Parathyroid adenoma (tissue), 2 donors: ENCODE measurements around the gene S100A7A.

Source experiments
- H2AFZ ChIP-seq: fragments of 300-600 bp; sonication (generic); one replicate; pipeline ENCODE4 v1.7.0; 2017; ENCODE audit warnings: antibody characterized with exemption, mild to moderate bottlenecking
- H3K27ac ChIP-seq: fragments of 300-600 bp; sonication (generic); one replicate; pipeline ENCODE4 v1.7.0; 2017
- H3K27me3 ChIP-seq: fragments of 300-600 bp; sonication (generic); one replicate; pipeline ENCODE4 v1.7.0; 2017; ENCODE audit warnings: low read length; ENCODE audit not compliant: control insufficient read depth, insufficient read depth
- H3K36me3 ChIP-seq: fragments of 300-600 bp; sonication (generic); one replicate; pipeline ENCODE4 v1.7.0; 2017; ENCODE audit warnings: low read length; ENCODE audit not compliant: control insufficient read depth, insufficient read depth
- H3K4me1 ChIP-seq: fragments of 300-600 bp; sonication (generic); one replicate; pipeline ENCODE4 v1.7.0; 2017; ENCODE audit warnings: control low read depth
- H3K4me2 ChIP-seq: fragments of 300-600 bp; sonication (generic); one replicate; pipeline ENCODE4 v1.7.0; 2017; ENCODE audit warnings: low read length
- H3K4me3 ChIP-seq: fragments of 300-600 bp; sonication (generic); one replicate; pipeline ENCODE4 v1.7.0; 2017; ENCODE audit warnings: low read depth, low read length
- H3K79me2 ChIP-seq: fragments of 300-600 bp; sonication (generic); one replicate; pipeline ENCODE4 v1.7.0; 2017; ENCODE audit warnings: control low read depth
- H3K9ac ChIP-seq: fragments of 300-600 bp; sonication (generic); one replicate; pipeline ENCODE4 v1.7.0; 2017; ENCODE audit warnings: mild to moderate bottlenecking
- H3K9me3 ChIP-seq: fragments of 300-600 bp; sonication (generic); one replicate; pipeline ENCODE4 v1.7.0; 2017; ENCODE audit warnings: low read length; ENCODE audit not compliant: control insufficient read depth
- CTCF ChIP-seq: fragments of 300-600 bp; sonication (generic); IDR thresholded peaks from one replicate; pipeline ENCODE4 v1.7.0; 2017; ENCODE audit warnings: antibody characterized with exemption, mild to moderate bottlenecking
- donor health status: primary hyperparathyroidism.

S100A7A gene

GRCh38 chr1:153430561-153430960, 14.2 kb downstream of the S100A7A start:
- no peaks in the 10 kb centered on the region for H3K4me1 ChIP-seq
- no peaks in the 10 kb centered on the region for H3K36me3 ChIP-seq
- no peaks in the 10 kb centered on the region for H3K27me3 ChIP-seq
- no peak overlapping the region for H3K4me3 ChIP-seq
- no peak overlapping the region for H3K27ac ChIP-seq
- TF ChIP-seq CTCF: no peak
- H3K9me3 ChIP-seq: no peaks in the 10 kb centered on the region
- no peak overlapping the region for H2AFZ ChIP-seq
- H3K79me2 ChIP-seq: no peaks in the 10 kb centered on the region
- no peak overlapping the region for H3K9ac ChIP-seq
- no peak overlapping the region for H3K4me2 ChIP-seq

DNA sequence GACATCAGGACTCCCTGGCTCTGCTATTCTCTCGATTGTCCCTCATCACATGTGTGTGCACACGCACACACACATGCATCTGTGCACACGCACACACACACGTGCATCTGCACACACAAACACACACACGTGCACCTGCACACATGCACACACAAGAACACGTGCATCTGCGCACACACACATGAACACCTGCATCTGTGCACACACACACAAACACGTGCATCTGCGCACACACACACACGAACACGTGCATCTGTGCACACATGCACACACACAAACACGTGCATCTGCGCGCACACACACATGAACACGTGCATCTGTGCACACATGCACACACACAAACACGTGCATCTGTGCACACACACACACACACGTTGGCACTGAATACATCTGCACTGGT, 14.7 kb downstream of the S100A7A start:
- H3K36me3 ChIP-seq: no peaks in the 10 kb centered on the region
- no peaks in the 10 kb centered on the region for H3K79me2 ChIP-seq
- H3K9ac ChIP-seq: no peak overlapping the region
- no peaks in the 10 kb centered on the region for H3K9me3 ChIP-seq
- H3K27ac ChIP-seq: no peak overlapping the region
- H3K4me1 ChIP-seq: no peaks in the 10 kb centered on the region
- H2AFZ ChIP-seq: no peak overlapping the region
- no peak overlapping the region for H3K4me2 ChIP-seq
- no peaks in the 10 kb centered on the region for H3K27me3 ChIP-seq
- H3K4me3 ChIP-seq: no peak overlapping the region
- TF ChIP-seq CTCF: no peak

GRCh38 chr1:153431427-153431826, 15.1 kb downstream of the S100A7A start:
- Histone ChIP-seq H3K27me3 (no peaks in the 10 kb centered on the region), H3K27ac (no peak overlapping the region), H3K4me2 (no peak overlapping the region), H3K4me3 (no peak overlapping the region), H3K4me1 (no peaks in the 10 kb centered on the region), H3K9me3 (no peaks in the 10 kb centered on the region), H3K79me2 (no peaks in the 10 kb centered on the region), H2AFZ (no peak overlapping the region), H3K9ac (no peak overlapping the region), H3K36me3 (no peaks in the 10 kb centered on the region)
- TF ChIP-seq CTCF: no peak

DNA sequence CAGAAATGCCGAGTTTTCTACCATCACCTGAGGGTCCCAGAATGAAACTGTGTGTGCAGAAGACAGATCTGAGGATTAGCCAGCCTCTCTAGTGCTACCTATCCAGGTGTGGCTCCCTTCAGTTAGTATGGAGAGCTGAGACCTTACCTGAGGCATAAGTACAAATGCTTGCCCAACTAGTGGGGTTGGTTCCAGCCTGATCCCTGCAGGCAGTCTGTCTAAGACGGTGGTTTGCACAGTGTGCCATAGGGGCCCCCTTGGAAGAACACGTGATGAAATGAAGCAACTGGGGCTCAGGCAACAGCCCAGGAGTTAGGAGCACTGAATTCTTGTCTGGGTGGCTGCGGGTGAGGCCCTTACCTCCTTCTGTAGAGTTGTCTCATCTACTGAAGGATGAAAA, 15.6 kb downstream of the S100A7A start:
- Histone ChIP-seq H3K79me2 (no peaks in the 10 kb centered on the region), H3K9ac (no peak overlapping the region), H3K4me1 (no peaks in the 10 kb centered on the region), H3K4me3 (no peak overlapping the region), H3K36me3 (no peaks in the 10 kb centered on the region), H3K4me2 (no peak overlapping the region), H3K27ac (no peak overlapping the region), H2AFZ (no peak overlapping the region), H3K27me3 (no peaks in the 10 kb centered on the region), H3K9me3 (no peaks in the 10 kb centered on the region)
- TF ChIP-seq CTCF: no peak

GRCh38 chr1:153432874-153433681, 16.8 kb downstream of the S100A7A start:
- Histone ChIP-seq H3K4me3 (no peak overlapping the region), H3K4me1 (no peaks in the 10 kb centered on the region), H3K9me3 (no peaks in the 10 kb centered on the region), H3K36me3 (no peaks in the 10 kb centered on the region), H2AFZ (no peak overlapping the region), H3K27ac (no peak overlapping the region), H3K27me3 (no peaks in the 10 kb centered on the region), H3K9ac (no peak overlapping the region), H3K79me2 (no peaks in the 10 kb centered on the region), H3K4me2 (no peak overlapping the region)
- TF ChIP-seq CTCF: no peak
